HG02571 (cell line): ENCODE data around the gene BDNF.
"Not testable (repeated sequence)": the region's sequence is repeated elsewhere in the genome, so short reads cannot be mapped to it uniquely, and the experiment has no call there.

ENCODE experiments used
- ATAC-seq: cut with Tn5 transposase; IDR thresholded peaks from one replicate; pipeline ENCODE4 v1.9.1; 2021; ENCODE audit warnings: mild to moderate bottlenecking, moderate library complexity; ENCODE audit not compliant: unreplicated experiment

BDNF gene

DNA sequence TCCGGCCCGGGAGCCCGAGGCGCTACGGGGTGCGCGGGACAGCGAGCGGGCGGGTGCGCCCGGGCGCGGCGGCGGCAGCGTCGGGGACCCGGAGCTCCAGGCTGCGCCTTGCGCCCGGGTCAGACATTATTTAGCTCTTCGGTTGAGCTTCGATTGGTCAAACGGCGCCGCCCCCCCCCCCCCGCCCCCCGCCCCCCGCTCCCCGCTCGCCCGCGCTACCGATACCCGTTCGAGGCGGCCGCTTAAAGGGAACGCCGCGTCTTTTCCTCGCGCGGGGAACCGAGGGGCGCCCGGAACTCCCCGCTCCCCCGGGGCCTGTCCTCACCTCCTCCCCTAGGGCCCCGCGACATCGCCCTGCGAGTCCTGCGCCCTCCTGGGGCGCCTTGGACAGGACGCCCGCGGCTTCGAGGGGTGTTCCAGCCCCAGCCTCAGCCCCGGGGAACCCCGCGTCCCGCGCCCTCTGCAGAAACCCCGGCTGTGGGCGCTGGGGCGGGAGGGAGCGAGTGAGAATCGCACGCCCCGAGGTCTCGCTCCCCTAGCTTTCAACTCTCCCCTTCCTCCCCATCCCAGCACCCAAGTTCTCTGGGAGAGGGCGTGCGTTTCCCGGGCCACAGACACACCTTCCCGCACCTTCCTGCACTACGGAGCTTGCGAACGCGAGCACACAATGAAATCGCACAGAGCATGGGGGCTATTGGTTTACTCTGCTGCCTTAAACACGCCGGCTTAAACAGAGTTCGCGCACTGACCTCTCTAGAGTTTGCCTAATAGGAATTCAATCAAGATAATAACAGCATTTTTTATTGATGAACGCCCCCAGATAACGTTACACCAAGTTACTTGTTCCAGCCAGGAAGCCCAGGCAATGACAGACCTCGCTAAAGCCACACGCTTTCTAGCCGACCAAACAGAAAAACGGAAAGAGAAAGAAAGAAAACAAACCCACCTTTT, at the start of gene BDNF:
TSS of gene BDNF (minus strand) at position 105 of the 951 bp plus-strand sequence. CDS start 41,891 bp downstream, outside the sequence.
- no peak for ATAC-seq

GRCh38 chr11:27740362-27741013, 40.2 kb upstream of the BDNF start:
- no peak for ATAC-seq

GRCh38 chr11:27735281-27735680, 35.0 kb upstream of the BDNF start:
- ATAC-seq: no peak

GRCh38 chr11:27731803-27732202, 31.5 kb upstream of the BDNF start:
- ATAC-seq: not testable (repeated sequence)

DNA sequence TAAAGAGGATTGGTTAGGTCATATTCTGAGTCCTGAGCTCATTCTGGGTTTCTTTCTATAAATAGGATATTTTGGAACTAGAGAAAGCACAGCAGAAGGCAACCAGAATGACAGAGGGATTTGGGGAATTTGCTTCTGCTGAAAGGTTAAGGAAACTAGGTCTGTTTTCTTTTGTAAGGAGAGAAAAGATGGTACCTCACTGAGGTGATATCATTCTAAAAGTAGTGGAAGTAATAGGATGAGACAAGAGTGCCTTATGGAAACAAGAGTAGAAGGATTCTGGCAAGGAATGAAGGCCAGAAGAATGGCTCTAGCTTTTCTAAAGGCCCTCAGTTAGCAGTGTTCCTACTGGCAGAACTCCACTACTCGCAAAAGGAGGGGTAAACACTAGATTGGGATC, 26.7 kb upstream of the BDNF start:
- no peak for ATAC-seq

- ATAC-seq: no peak
Measured at GRCh38 chr11:27723687-27724086, 23.4 kb upstream of the BDNF start.

- ATAC-seq: no peak
Measured at GRCh38 chr11:27722953-27723344, 22.7 kb upstream of the BDNF start.

DNA sequence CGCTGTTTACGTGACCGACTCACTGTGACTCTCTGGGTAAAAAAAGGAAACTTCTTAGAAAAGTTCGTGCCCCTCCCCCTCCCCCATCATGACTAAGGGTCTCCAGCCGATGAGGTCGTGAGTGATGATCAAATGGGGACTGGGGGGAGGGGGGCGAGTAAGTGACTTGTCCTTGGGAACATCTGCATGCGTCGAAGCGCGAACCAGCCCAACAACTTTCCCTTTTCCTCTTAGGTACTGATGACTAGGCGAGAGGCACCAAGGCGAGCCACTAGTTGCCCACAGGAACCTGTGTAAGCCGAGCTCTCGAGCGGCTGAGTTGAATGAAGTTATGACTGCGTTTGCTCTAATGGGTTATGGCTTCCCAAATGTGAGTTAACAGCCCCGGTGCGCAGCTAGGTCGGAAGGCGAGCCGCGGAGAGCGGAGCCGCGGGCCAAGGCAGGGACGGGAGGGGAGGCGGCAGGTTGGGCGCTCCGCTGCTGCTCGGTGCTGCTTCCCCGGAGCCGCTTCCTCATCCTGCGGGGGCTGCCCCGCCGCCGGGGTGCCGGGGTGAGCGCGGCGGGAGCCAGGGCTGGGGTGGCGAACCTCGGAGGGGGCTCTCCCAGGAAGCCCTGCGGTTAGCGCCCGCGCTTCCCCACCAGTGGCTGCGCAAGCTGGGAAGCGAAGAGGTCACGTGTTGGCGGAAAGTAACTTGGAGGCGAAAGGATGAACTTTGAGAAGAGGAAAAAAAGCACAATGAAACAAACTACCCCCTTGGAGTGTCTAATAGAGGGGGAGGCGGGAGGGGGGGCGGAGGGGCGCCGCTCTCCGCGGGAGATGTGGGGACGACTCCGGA, 22.1 kb upstream of the BDNF start:
- ATAC-seq: no peak

DNA sequence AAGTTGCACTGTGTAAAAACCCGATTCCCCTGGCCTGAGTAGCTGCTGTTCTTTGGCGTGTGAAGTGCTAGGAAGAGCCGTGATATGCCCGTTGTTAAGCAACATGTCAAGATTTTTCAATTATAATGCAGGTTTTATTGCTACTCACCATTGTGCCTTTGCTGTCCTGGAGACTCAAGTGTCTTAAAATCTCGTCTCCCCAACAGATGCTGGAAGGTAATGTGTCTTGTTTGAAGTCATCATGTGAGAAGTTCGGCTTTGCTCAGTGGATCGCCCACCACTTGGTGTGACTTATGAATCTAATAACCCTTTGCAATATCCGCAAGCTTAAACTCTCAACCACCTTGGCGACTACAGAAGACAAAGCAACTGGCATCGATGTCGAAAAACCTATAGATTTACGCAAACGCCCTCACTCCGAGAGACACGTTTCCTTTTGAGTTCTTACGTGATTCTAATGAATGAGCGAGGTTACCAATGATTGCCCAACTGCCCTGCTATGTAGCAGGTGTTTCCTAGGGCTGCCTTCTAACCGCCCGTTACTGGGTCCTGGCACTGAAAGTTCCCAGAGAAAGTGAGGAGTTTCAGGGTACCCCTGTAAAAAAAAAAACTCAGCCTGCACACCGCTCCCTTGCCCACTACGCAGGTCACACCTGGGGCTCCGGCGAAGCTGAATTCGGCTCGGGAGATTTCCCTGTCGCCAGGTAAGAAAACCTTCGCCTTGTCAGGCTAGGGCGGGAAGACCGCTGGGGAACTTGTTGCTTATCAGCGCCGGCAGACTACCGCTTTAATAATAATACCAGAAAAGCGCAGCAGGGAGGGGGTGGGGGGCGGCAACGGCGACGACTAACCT, 21.2 kb upstream of the BDNF start:
- no peak for ATAC-seq

DNA sequence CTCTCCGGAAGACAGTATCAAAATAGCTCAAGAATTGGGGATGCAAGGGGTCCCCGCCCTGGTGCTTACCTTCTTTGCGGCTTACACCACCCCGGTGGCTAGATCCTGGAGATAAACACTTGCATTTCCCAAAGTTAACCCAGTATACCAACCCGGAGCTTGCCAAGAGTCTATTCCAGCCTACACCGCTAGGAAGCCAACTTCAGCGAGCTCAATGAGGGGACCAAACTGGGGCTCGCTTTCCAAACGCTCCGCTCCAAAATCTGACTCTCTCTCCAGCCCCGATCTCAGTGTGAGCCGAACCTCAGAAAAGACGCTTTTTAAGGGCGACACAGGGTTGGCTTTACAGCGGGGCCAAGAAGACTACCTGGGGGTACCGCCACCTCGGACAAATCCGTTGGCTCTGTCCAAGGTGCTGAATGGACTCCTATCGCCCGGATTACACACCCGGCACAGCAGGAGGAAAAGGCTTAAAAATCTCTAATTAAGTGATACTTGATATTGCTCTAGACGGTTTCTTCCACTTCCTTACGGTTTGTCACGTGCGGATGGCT, 20.1 kb upstream of the BDNF start:
- ATAC-seq: no peak

DNA sequence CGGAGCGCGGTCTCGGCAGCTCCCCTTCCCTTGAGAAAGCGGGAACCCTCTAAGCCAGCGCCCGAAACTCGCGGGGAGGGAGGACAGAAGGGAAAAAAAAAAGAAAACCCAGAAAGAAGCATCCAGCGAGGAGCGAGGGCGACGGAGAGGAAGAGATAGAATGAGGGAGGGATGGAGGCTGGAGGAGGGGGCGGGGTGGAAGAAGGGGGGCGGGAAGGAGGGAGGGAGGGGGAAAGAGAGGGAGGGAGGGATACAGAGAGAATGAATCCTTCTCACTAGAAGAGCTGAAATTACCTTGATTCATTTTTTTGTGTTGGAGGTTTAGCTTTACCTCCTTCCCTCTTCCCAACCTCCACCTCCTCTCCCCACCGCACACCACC, 19.3 kb upstream of the BDNF start:
- no peak for ATAC-seq

GRCh38 chr11:27718863-27719545, 18.7 kb upstream of the BDNF start:
- no peak for ATAC-seq

GRCh38 chr11:27718346-27718862, 18.1 kb upstream of the BDNF start:
- ATAC-seq: no peak

DNA sequence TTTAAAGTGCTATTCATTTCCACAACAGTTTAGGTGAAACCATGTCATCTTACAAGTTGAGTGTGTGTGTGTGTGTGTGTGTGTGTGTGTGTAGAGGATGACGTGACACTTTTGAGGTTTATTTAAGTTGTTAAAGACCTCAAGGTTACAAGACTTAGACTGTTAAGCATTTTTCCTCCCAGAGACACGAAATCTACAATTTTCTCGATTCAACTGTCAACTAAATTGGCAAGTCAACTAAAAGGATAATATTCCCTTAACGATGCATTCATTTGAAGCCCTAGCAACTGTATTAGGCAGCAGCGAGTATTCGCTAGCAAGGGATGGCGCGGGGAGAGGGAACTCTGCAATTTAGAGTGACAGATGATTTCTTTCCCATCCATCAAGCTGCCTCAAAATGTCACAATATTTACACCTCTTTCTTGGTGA, 17.6 kb upstream of the BDNF start:
- ATAC-seq: no peak

- no peak for ATAC-seq
Measured at GRCh38 chr11:27717377-27717776, 17.1 kb upstream of the BDNF start.

- ATAC-seq: no peak
Measured at GRCh38 chr11:27716835-27717234, 16.6 kb upstream of the BDNF start.

DNA sequence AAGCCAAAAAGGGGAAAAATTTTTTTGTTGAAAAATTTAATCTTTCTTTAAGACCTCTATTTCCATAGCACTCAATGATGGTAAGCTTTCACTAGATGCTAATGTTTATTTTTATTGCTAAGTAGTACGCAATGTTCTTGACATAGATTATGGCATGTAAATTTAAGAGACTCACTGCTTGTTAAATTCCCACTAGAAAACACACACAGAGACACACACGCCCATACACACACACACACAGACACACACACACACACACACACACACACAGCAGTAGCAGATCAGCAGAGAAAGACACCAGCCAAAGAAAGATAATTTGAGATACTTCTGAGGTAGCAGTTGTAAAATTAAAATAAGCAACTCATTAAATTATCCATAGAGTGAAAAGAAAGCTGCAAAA, 16.0 kb upstream of the BDNF start:
- no peak for ATAC-seq

- ATAC-seq: no peak
Measured at GRCh38 chr11:27711725-27712124, 11.5 kb upstream of the BDNF start.

DNA sequence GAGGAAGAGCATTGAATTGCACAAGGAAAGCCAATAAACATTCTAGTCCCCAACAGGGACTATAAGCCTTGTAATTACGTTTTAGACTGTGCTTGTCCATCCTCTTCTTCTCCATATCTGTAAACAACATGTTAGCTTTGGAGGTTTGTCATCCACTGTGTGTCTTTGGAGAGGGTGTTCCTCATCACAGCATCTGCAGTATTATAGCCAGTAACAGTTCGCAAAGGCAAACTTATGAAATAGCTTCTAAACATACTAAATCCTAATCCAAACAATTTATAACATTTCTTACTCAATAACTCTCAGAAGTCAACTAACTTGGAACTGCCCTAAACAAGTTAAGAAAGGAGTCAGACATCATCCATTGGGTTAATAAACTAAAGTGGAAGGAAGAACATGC, 10.3 kb upstream of the BDNF start:
- ATAC-seq: no peak
